HG03342 (cell line): Measurements from ENCODE around the gene KIR2DL4.
"Not testable (repeated sequence)": the region's sequence is repeated elsewhere in the genome, so short reads cannot be mapped to it uniquely, and the experiment has no call there.

Experiments used
- ATAC-seq: cut with Tn5 transposase; IDR thresholded peaks from one replicate; pipeline ENCODE4 v1.9.1; 2021; ENCODE audit warnings: mild to moderate bottlenecking, moderate library complexity; ENCODE audit not compliant: unreplicated experiment

KIR2DL4 gene

GRCh38 chr19:54803410-54803809 is at the start of gene KIR2DL4:
Gene KIR2DL4, plus strand, starts transcription at chr19:54803610. Its CDS starts 42 bp downstream, at chr19:54803652.
- no peak for ATAC-seq

- not testable (repeated sequence) for ATAC-seq
Measured at GRCh38 chr19:54756204-54757110, 47.0 kb upstream of the KIR2DL4 start.

- not testable (repeated sequence) for ATAC-seq
Measured at GRCh38 chr19:54758577-54758976, 44.8 kb upstream of the KIR2DL4 start.

- ATAC-seq = not testable (repeated sequence)
Measured at GRCh38 chr19:54764219-54764618, 39.2 kb upstream of the KIR2DL4 start.

- ATAC-seq = not testable (repeated sequence)
Measured at GRCh38 chr19:54766464-54766863, 36.9 kb upstream of the KIR2DL4 start.

- ATAC-seq = not testable (repeated sequence)
Measured at GRCh38 chr19:54769646-54770045, 33.8 kb upstream of the KIR2DL4 start, which contains the start of gene KIR2DL1. Gene KIR2DL1, plus strand, starts transcription at chr19:54769793. Its CDS starts 58 bp downstream, at chr19:54769851.

GRCh38 chr19:54770511-54770910 is 32.9 kb upstream of the KIR2DL4 start:
- not testable (repeated sequence) for ATAC-seq

- not testable (repeated sequence) for ATAC-seq
Measured at GRCh38 chr19:54771018-54771960, 32.1 kb upstream of the KIR2DL4 start.

GRCh38 chr19:54772666-54773065 is 30.7 kb upstream of the KIR2DL4 start:
- ATAC-seq = not testable (repeated sequence)

- ATAC-seq = not testable (repeated sequence)
Measured at GRCh38 chr19:54775095-54775815, 28.2 kb upstream of the KIR2DL4 start.

GRCh38 chr19:54775830-54776229 is 27.6 kb upstream of the KIR2DL4 start:
- ATAC-seq = not testable (repeated sequence)

GRCh38 chr19:54777851-54778250 is 25.6 kb upstream of the KIR2DL4 start:
- ATAC-seq = not testable (repeated sequence)

GRCh38 chr19:54778896-54779295 is 24.5 kb upstream of the KIR2DL4 start:
- ATAC-seq = not testable (repeated sequence)

GRCh38 chr19:54782916-54783315 is 20.5 kb upstream of the KIR2DL4 start:
- ATAC-seq = not testable (repeated sequence)

GRCh38 chr19:54786091-54786723 is 17.2 kb upstream of the KIR2DL4 start:
- ATAC-seq = not testable (repeated sequence)

- ATAC-seq = not testable (repeated sequence)
Measured at GRCh38 chr19:54788154-54788553, 15.3 kb upstream of the KIR2DL4 start.

- no peak for ATAC-seq
Measured at GRCh38 chr19:54790711-54791110, 12.7 kb upstream of the KIR2DL4 start.

- ATAC-seq = no peak
Measured at GRCh38 chr19:54791476-54791875, 11.9 kb upstream of the KIR2DL4 start.

GRCh38 chr19:54792814-54793213 is 10.6 kb upstream of the KIR2DL4 start:
- no peak for ATAC-seq

GRCh38 chr19:54795758-54796157 is 7.7 kb upstream of the KIR2DL4 start:
- ATAC-seq = no peak
